HG02642 (cell line): ENCODE measurements around the gene PGK2.
"Not testable (repeated sequence)": the region's sequence is repeated elsewhere in the genome, so short reads cannot be mapped to it uniquely, and the experiment has no call there.

Source experiments
- ATAC-seq: cut with Tn5 transposase; IDR thresholded peaks from one replicate; pipeline ENCODE4 v1.9.1; 2021; ENCODE audit warnings: mild to moderate bottlenecking; ENCODE audit not compliant: unreplicated experiment, poor library complexity

Gene PGK2

GRCh38 chr6:49787176-49787575 lies at the start of gene PGK2:
TSS of gene PGK2 (minus strand) at chr6:49787285. CDS start at chr6:49787187, 98 bp downstream.
- ATAC-seq = no peak

GRCh38 chr6:49835140-49835539 lies 48.1 kb upstream of the PGK2 start:
- no peak for ATAC-seq

GRCh38 chr6:49833386-49833785 lies 46.3 kb upstream of the PGK2 start:
- no peak for ATAC-seq

GRCh38 chr6:49826743-49827406 lies 39.8 kb upstream of the PGK2 start:
- ATAC-seq = peak; percentile 93

GRCh38 chr6:49815166-49815565 lies 28.1 kb upstream of the PGK2 start:
- no peak for ATAC-seq

- ATAC-seq = no peak
Observed at GRCh38 chr6:49813248-49813647, 26.2 kb upstream of the PGK2 start.

GRCh38 chr6:49806145-49806544 lies 19.1 kb upstream of the PGK2 start:
- ATAC-seq = peak; percentile 59

GRCh38 chr6:49805246-49805645 lies 18.2 kb upstream of the PGK2 start:
- no peak for ATAC-seq

GRCh38 chr6:49801525-49801924 lies 14.4 kb upstream of the PGK2 start:
- no peak for ATAC-seq

- ATAC-seq = no peak
Observed at GRCh38 chr6:49799090-49799489, 12.0 kb upstream of the PGK2 start.

GRCh38 chr6:49796842-49797455 lies 9.9 kb upstream of the PGK2 start:
- not testable (repeated sequence) for ATAC-seq

GRCh38 chr6:49790341-49790740 lies 3.3 kb upstream of the PGK2 start:
- ATAC-seq = no peak

GRCh38 chr6:49784272-49784671 lies 2.8 kb downstream of the PGK2 start:
- no peak for ATAC-seq

- ATAC-seq = no peak
Observed at GRCh38 chr6:49782725-49783124, 4.4 kb downstream of the PGK2 start.

- no peak for ATAC-seq
Observed at GRCh38 chr6:49782293-49782692, 4.8 kb downstream of the PGK2 start.

- no peak for ATAC-seq
Observed at GRCh38 chr6:49776444-49776843, 10.6 kb downstream of the PGK2 start.

- ATAC-seq = no peak
Observed at GRCh38 chr6:49775043-49775442, 12.0 kb downstream of the PGK2 start.

GRCh38 chr6:49772285-49772684 lies 14.8 kb downstream of the PGK2 start:
- ATAC-seq = no peak

- ATAC-seq = no peak
Observed at GRCh38 chr6:49766762-49767161, 20.3 kb downstream of the PGK2 start.

GRCh38 chr6:49764571-49765236 lies 22.4 kb downstream of the PGK2 start:
- no peak for ATAC-seq

- ATAC-seq = no peak
Observed at GRCh38 chr6:49744259-49744658, 42.8 kb downstream of the PGK2 start, which contains the start of gene CRISP3. TSS of gene CRISP3 (minus strand) at chr6:49744388. CDS start at chr6:49744367, 21 bp downstream.
